Measurements from ENCODE around the gene NSUN6.

DNA sequence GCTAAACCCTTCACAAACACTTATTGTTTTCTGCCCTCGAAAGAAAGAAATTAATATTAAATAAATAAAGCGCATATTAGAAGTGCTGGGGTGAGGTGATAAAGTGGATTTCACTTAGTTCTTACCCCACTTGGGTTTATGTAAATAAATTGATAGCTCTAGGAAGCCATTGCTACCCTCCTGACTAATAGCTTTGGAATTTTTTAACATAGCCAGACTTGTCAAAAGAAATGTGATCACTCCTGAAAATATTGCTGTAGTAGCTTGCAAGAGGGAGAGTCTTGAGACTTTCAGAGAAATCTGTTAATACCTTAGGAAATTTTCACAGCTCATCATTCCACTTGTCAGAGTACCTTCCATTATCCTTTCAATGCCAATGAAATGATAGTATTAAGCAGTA, 15.4 kb upstream of the NSUN6 start:
- TF ChIP-seq GATA1 (IDR thresholded peaks at IDR 0.05; ENCODE audit: low read depth, low read length) (no peak), POLR2A (IDR thresholded peaks at IDR 0.05; ENCODE audit: low read length) (no peak)

Measured in erythroblast (primary cell).